CD4-positive, alpha-beta T cell (primary cell): ENCODE measurements around the gene THSD7B. TPM values are rescaled to one million over a fixed set of nuclear protein-coding genes. Genes with fewer than 3 reads are reported as not detected.

Source experiments
- ATAC-seq: fragments of 200-7000 bp; cut with Tn5 transposase; one replicate; pipeline ENCODE4 v1.10.0; 2022; ENCODE audit warnings: mild to moderate bottlenecking; ENCODE audit not compliant: poor library complexity
- CTCF ChIA-PET: fragments of 350-600 bp; sonication (Branson Sonifier 250); formaldehyde crosslinking; loops from one replicate; lab custom pipeline; 2021; ENCODE audit warnings: antibody characterized with exemption, inconsistent platforms; lab: Charles Lee
- POLR2A ChIA-PET: fragments of 350-600 bp; sonication (Branson Sonifier 250); formaldehyde crosslinking; loops from one replicate; lab custom pipeline; 2021; ENCODE audit warnings: antibody characterized with exemption, inconsistent platforms; lab: Charles Lee
- DNase-seq, 14 experiments: peaks; one replicate each; pipeline ENCODE4 v3.0.0-alpha.2; 2013 to 2020; ENCODE audit warnings: mixed read lengths in 2 of 14
- H3K27ac ChIP-seq, 2 donors: one replicate each; pipeline versions ENCODE4 v1.5.1 to v1.7.0; 2013; ENCODE audit warnings: low read length in 2 of 2, low read depth in 1 of 2, mild to moderate bottlenecking in 1 of 2
- H3K27me3 ChIP-seq, 2 experiments: 1 replicate in 1 of 2; 2 replicates in 1 of 2; pipeline versions ENCODE4 v1.6.1 to v1.7.0; 2013; ENCODE audit warnings: low read length in 2 of 2, control low read depth in 1 of 2, mild to moderate bottlenecking in 1 of 2, moderate library complexity in 1 of 2; ENCODE audit not compliant: insufficient read depth in 2 of 2, control insufficient read depth in 1 of 2
- H3K36me3 ChIP-seq: one replicate; pipeline ENCODE4 v1.6.1; 2013; ENCODE audit warnings: low read length, control low read depth; ENCODE audit not compliant: insufficient read depth
- H3K4me1 ChIP-seq: one replicate; pipeline ENCODE4 v1.6.1; 2013; ENCODE audit warnings: low read length, control low read depth; ENCODE audit not compliant: insufficient read depth
- H3K4me3 ChIP-seq: one replicate; pipeline ENCODE4 v1.5.1; 2013; ENCODE audit warnings: mild to moderate bottlenecking, low read length, moderate library complexity
- H3K9me3 ChIP-seq, 2 experiments: 1 replicate in 1 of 2; 2 replicates in 1 of 2; pipeline versions ENCODE4 v1.6.1 to v1.7.0; 2013; ENCODE audit warnings: low read length in 2 of 2, mild to moderate bottlenecking in 2 of 2, control low read depth in 1 of 2, moderate library complexity in 1 of 2; ENCODE audit not compliant: control insufficient read depth in 1 of 2, insufficient read depth in 1 of 2
- H3K27ac Mint-ChIP-seq: one replicate; pipeline ENCODE4 v1.8.0; 2020; ENCODE audit warnings: mixed read lengths
- H3K27me3 Mint-ChIP-seq: one replicate; pipeline ENCODE4 v1.8.0; 2021; ENCODE audit warnings: mixed read lengths
- H3K36me3 Mint-ChIP-seq: one replicate; pipeline ENCODE4 v1.8.0; 2021; ENCODE audit warnings: low read depth, mixed read lengths
- H3K4me1 Mint-ChIP-seq: one replicate; pipeline ENCODE4 v1.8.0; 2021; ENCODE audit warnings: low read depth, mixed read lengths
- H3K4me3 Mint-ChIP-seq: one replicate; pipeline ENCODE4 v1.8.0; 2020; ENCODE audit warnings: mild to moderate bottlenecking, mixed read lengths
- H3K9me3 Mint-ChIP-seq: one replicate; pipeline ENCODE4 v1.8.0; 2020; ENCODE audit warnings: mixed read lengths
- CTCF ChIP-seq: fragments of 200-600 bp; IDR thresholded peaks from one replicate; pipeline ENCODE4 v1.8.0; 2022; ENCODE audit warnings: antibody characterized with exemption, mild to moderate bottlenecking
- intact Hi-C, 2 experiments: fragments of 100-400 bp; cut with DNase I in 1 of 2; cut with micrococcal nuclease in 1 of 2; formaldehyde crosslinking; loops; one replicate each; pipeline versions ENCODE4 v1.15.1 to v1.9.0; 2023 to 2025; cut with DNase I, micrococcal nuclease
- total RNA-seq, 174 experiments: library from RNA in 2 of 174; stranded (reverse) in 2 of 174; gene quantifications; one replicate each; pipeline ENCODE4 v1.2.3 and lab custom pipeline; 2021 to 2026

Gene THSD7B
- total RNA-seq, 2 experiments from 2014 or later, result not detected

DNA sequence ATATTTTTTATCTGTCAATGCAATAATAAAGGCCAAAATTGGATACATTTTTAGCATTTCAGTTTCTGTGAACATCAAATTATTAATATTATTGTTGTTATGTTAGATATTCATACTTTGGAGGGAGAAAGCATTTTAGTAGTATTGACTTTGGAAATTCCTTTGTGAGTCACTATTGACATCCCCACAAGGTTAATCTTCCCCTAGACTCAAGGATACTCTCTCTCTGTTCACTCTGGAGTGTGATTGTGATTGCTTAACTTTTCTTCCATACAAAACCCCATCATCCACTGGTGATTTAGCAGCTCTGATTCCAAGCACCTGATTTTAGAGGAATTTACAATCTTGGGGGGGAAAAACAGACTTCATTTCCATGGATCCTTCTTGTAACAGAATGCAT is 352.0 kb downstream of the THSD7B start:
- Histone ChIP-seq H3K27me3 (no peaks in the 10 kb centered on the region), H3K4me3 (no peak overlapping the region), H3K4me1 (no peaks in the 10 kb centered on the region), H3K27ac (no peak overlapping the region), H3K9me3 (no peaks in the 10 kb centered on the region), H3K36me3 (no peaks in the 10 kb centered on the region)
- Mint-ChIP-seq H3K36me3 (no peaks in the 10 kb centered on the region), H3K4me3 (no peak overlapping the region), H3K27ac (no peak overlapping the region), H3K9me3 (peaks cover 3% of the 10 kb centered on the region), H3K4me1 (no peaks in the 10 kb centered on the region), H3K27me3 (no peaks in the 10 kb centered on the region)
- ChIA-PET CTCF (no interaction called here), POLR2A (no interaction called here)
- no peak for ATAC-seq
- intact Hi-C loops, result no loop called here
- no peak for DNase-seq
- no peak for TF ChIP-seq CTCF

DNA sequence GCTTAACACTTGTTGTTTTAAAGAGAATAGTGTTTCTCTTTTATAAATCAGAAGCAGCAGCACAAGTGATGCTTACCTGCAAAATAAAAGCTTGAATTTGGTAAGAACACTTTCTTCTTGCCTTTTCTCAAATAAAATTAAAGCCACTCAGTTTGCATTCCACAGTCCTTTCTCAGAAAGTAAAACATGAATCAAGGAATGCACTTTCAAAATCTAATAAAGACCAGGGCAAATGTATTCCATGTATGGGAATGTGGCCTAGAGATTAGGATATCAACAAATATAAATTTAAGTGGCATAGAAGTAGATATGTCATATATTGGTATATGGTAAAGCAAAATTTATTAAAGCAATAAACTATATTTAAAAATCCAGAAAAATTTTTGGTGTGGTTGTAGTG is 352.8 kb downstream of the THSD7B start:
- no peaks in the 10 kb centered on the region for H3K36me3 ChIP-seq
- no peaks in the 10 kb centered on the region for H3K36me3 Mint-ChIP-seq
- intact Hi-C loops, result no loop called here
- no peaks in the 10 kb centered on the region for H3K4me1 Mint-ChIP-seq
- H3K4me3 Mint-ChIP-seq, result no peak overlapping the region
- H3K4me1 ChIP-seq, result no peaks in the 10 kb centered on the region
- peaks cover 3% of the 10 kb centered on the region for H3K9me3 Mint-ChIP-seq
- no peak overlapping the region for H3K4me3 ChIP-seq
- ATAC-seq, result no peak
- ChIA-PET POLR2A (no interaction called here), CTCF (no interaction called here)
- no peak for TF ChIP-seq CTCF
- H3K27ac Mint-ChIP-seq, result no peak overlapping the region
- no peak for DNase-seq
- no peaks in the 10 kb centered on the region for H3K27me3 ChIP-seq
- no peaks in the 10 kb centered on the region for H3K27me3 Mint-ChIP-seq
- H3K9me3 ChIP-seq, result no peaks in the 10 kb centered on the region
- H3K27ac ChIP-seq, result no peak overlapping the region

GRCh38 chr2:137123226-137123625 is 357.9 kb downstream of the THSD7B start:
- no peaks in the 10 kb centered on the region for H3K9me3 ChIP-seq
- intact Hi-C loops, result no loop called here
- H3K27ac ChIP-seq, result no peak overlapping the region
- peaks cover 3% of the 10 kb centered on the region for H3K9me3 Mint-ChIP-seq
- TF ChIP-seq CTCF, result no peak
- DNase-seq (no peak), ATAC-seq (no peak)
- H3K4me3 ChIP-seq, result no peak overlapping the region
- no peaks in the 10 kb centered on the region for H3K36me3 Mint-ChIP-seq
- H3K4me1 Mint-ChIP-seq, result no peaks in the 10 kb centered on the region
- H3K27me3 Mint-ChIP-seq, result no peaks in the 10 kb centered on the region
- H3K36me3 ChIP-seq, result no peaks in the 10 kb centered on the region
- POLR2A ChIA-PET, result no interaction called here
- no peaks in the 10 kb centered on the region for H3K27me3 ChIP-seq
- no peak overlapping the region for H3K4me3 Mint-ChIP-seq
- H3K4me1 ChIP-seq, result no peaks in the 10 kb centered on the region
- no peak overlapping the region for H3K27ac Mint-ChIP-seq
- CTCF ChIA-PET, result no interaction called here
